Transverse colon (tissue), 4 donors: Measurements from ENCODE around the gene PDE8B. TPM values are rescaled to one million over a fixed set of nuclear protein-coding genes. Genes with fewer than 3 reads are reported as not detected.
A peak's percentile ranks its signal among the peaks of the same experiment; 100 is the strongest.

Source experiments
- DNase-seq: peaks from one replicate; pipeline ENCODE4 v3.0.0-alpha.2; 2019
- H3K27ac ChIP-seq, 4 donors: fragments of 200-600 bp; sonication (generic); 2 replicates each; pipeline ENCODE4 v1.5.1; 2016 to 2018; ENCODE audit warnings: inconsistent platforms in 4 of 4
- H3K27me3 ChIP-seq: fragments of 200-600 bp; sonication (generic); 2 replicates; pipeline ENCODE4 v1.5.1; 2017; ENCODE audit warnings: inconsistent platforms
- H3K36me3 ChIP-seq, 4 donors: fragments of 200-600 bp; sonication (generic); 2 replicates each; pipeline ENCODE4 v1.5.1; 2017 to 2019; ENCODE audit warnings: inconsistent platforms in 4 of 4
- H3K4me1 ChIP-seq, 4 donors: fragments of 200-600 bp; sonication (generic); 2 replicates each; pipeline ENCODE4 v1.5.1; 2017 to 2020; ENCODE audit warnings: inconsistent platforms in 4 of 4
- H3K4me3 ChIP-seq, 4 donors: fragments of 200-600 bp; sonication (generic); 1 replicate in 1 of 4; 2 replicates in 3 of 4; pipeline versions ENCODE4 v1.5.1 to v1.6.1; 2017 to 2019; ENCODE audit warnings: inconsistent platforms in 4 of 4
- H3K9me3 ChIP-seq, 2 donors: fragments of 200-600 bp; sonication (generic); 2 replicates each; pipeline ENCODE4 v1.5.1; 2017 to 2019; ENCODE audit warnings: inconsistent platforms in 2 of 2
- EP300 ChIP-seq: sonication (generic); formaldehyde crosslinking; IDR thresholded peaks from one replicate; pipeline ENCODE4 v1.6.1; 2017; ENCODE audit warnings: antibody characterized with exemption, low read depth
- POLR2A ChIP-seq: fragments of 450-650 bp; IDR thresholded peaks from one replicate; pipeline ENCODE4 v1.6.1; 2016; ENCODE audit warnings: antibody characterized with exemption, mild to moderate bottlenecking, moderate library complexity
- POLR2AphosphoS5 ChIP-seq, 3 donors: sonication (generic); formaldehyde crosslinking; IDR thresholded peaks; one replicate each; pipeline ENCODE4 v1.6.1; 2016; ENCODE audit warnings: antibody characterized with exemption in 3 of 3
- WGBS, 2 donors: methylation state at CpG; one replicate each; pipeline ENCODE4 v1.1.5; 2018; ENCODE audit warnings: low coverage in 1 of 2; 5-methylcytosine and 5-hydroxymethylcytosine counted together
- in situ Hi-C, 4 donors: fragments of 200-750 bp; cut with MboI; loops; one replicate each; pipeline versions ENCODE4 v1.15.0 to v1.15.1; 2017; ENCODE audit warnings: low sequenced_read_pairs in 3 of 4, low pct_ligation_motif_present in 1 of 4, low pct_unique_long_range_greater_than_20kb in 1 of 4
- intact Hi-C: fragments of 100-400 bp; cut with DNase I; formaldehyde crosslinking; loops from one replicate; pipeline ENCODE4 v1.15.1; 2023; ENCODE audit warnings: low total_unique reads
- total RNA-seq, 4 donors: library from RNA; depleted of rRNA; stranded (reverse); fragments of >200 nt; gene quantifications; one replicate each; pipeline ENCODE4 v1.1.0, GENCODE V29; 2016
- TF ChIP-seq, protein P1 (sequence below), 5 experiments: fragments of 200-600 bp in 3 of 5; fragments of 450-650 bp in 2 of 5; sonication (generic) in 3 of 5; IDR thresholded peaks; 1 replicate in 2 of 5; 2 replicates in 3 of 5; pipeline ENCODE4 v1.5.1; 2016 to 2017; ENCODE audit warnings: antibody characterized with exemption in 5 of 5, inconsistent platforms in 3 of 5, mild to moderate bottlenecking in 2 of 5, moderate library complexity in 1 of 5

PDE8B gene, protein sequence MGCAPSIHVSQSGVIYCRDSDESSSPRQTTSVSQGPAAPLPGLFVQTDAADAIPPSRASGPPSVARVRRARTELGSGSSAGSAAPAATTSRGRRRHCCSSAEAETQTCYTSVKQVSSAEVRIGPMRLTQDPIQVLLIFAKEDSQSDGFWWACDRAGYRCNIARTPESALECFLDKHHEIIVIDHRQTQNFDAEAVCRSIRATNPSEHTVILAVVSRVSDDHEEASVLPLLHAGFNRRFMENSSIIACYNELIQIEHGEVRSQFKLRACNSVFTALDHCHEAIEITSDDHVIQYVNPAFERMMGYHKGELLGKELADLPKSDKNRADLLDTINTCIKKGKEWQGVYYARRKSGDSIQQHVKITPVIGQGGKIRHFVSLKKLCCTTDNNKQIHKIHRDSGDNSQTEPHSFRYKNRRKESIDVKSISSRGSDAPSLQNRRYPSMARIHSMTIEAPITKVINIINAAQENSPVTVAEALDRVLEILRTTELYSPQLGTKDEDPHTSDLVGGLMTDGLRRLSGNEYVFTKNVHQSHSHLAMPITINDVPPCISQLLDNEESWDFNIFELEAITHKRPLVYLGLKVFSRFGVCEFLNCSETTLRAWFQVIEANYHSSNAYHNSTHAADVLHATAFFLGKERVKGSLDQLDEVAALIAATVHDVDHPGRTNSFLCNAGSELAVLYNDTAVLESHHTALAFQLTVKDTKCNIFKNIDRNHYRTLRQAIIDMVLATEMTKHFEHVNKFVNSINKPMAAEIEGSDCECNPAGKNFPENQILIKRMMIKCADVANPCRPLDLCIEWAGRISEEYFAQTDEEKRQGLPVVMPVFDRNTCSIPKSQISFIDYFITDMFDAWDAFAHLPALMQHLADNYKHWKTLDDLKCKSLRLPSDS
- 10 to 100 TPM in 1 of 4 donors, 1 to 10 TPM in 1, under 1 TPM in 2; 0.40 to 22.4 (median 1.2) TPM for total RNA-seq

GRCh38 chr5:77210091-77210963 lies at the start of gene PDE8B:
Gene PDE8B (plus strand): TSS chr5:77210680. CDS start chr5:77210926, 246 bp downstream.
- intact Hi-C loops, result no loop called here
- H3K4me1 ChIP-seq, result peaks cover 0 to 9% (median 0%) of the 10 kb centered on the region in 4 donors
- peak within 1 kb of the TSS in 1 of 4 donors; percentile 41 for H3K27ac ChIP-seq
- H3K4me3 ChIP-seq, result peak within 1 kb of the TSS; percentile 32 to 58 (median 50)
- WGBS, 2 donors, result 4% methylated on average over 51 of the region's 110 CpGs; no CpG with 5 or more reads in 1 of the 2 donors
- no peak for DNase-seq
- no peaks in the 10 kb centered on the region for H3K36me3 ChIP-seq
- TF ChIP-seq POLR2AphosphoS5 (IDR thresholded peaks at IDR 0.05) (no peak), EP300 (no peak), POLR2A (no peak)
- TF ChIP-seq, protein P1, sequence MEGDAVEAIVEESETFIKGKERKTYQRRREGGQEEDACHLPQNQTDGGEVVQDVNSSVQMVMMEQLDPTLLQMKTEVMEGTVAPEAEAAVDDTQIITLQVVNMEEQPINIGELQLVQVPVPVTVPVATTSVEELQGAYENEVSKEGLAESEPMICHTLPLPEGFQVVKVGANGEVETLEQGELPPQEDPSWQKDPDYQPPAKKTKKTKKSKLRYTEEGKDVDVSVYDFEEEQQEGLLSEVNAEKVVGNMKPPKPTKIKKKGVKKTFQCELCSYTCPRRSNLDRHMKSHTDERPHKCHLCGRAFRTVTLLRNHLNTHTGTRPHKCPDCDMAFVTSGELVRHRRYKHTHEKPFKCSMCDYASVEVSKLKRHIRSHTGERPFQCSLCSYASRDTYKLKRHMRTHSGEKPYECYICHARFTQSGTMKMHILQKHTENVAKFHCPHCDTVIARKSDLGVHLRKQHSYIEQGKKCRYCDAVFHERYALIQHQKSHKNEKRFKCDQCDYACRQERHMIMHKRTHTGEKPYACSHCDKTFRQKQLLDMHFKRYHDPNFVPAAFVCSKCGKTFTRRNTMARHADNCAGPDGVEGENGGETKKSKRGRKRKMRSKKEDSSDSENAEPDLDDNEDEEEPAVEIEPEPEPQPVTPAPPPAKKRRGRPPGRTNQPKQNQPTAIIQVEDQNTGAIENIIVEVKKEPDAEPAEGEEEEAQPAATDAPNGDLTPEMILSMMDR (IDR thresholded peaks at IDR 0.05), result no peak
- H3K9me3 ChIP-seq, result no peaks in the 10 kb centered on the region
- in situ Hi-C loops, result no loop called here
- H3K27me3 ChIP-seq, result peaks cover 66% of the 10 kb centered on the region

DNA sequence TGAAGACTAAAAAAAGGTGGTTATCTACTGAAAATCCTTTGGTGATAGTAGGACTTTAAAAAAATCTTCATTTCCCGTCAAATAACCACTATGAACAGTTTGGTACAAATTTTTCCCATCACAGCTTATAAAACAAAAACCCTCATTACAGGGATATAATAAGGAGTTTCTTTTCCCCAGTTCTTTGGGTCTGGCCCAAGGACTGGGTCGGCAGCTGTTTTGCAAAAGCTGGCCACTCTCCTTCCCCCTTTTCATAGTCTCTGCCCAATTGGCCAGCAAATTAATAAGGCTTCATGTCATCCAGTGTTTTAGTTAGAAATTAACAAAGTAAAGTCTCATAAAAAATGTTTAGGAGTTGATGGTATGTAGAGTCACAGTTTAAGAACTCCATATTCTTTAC lies 47.0 kb upstream of the PDE8B start:
- Histone ChIP-seq H3K27ac (no peak overlapping the region), H3K9me3 (no peaks in the 10 kb centered on the region), H3K27me3 (no peaks in the 10 kb centered on the region), H3K36me3 (no peaks in the 10 kb centered on the region), H3K4me3 (no peak overlapping the region), H3K4me1 (peaks cover 0 to 4% (median 3%) of the 10 kb centered on the region in 4 donors)
- no peak for DNase-seq
- intact Hi-C loops (no loop called here), in situ Hi-C loops (no loop called here)
- 87% methylated on average over 2 of the region's 2 CpGs for WGBS, 2 donors
- TF ChIP-seq POLR2AphosphoS5 (IDR thresholded peaks at IDR 0.05) (no peak), POLR2A (no peak)
- TF ChIP-seq, protein P1 (IDR thresholded peaks at IDR 0.05), result no peak

DNA sequence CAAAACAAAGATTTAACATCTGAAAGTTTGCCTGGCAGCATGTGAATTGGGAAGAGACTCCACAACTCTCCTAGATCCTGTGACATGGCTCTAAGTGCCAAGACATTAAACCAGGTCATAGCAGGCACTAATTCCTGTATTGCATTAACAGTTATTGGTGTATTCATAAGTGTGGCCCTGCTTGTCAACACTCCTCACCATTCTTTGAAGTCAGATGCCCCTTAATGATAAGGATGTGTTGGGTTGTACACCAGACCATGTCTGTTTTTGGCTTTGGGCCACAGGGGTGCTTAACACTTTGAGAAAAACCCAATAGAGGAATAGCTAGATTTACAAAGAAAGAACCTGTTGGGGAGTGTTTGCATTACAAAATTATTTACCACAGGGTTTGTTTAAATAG lies 43.4 kb upstream of the PDE8B start:
- in situ Hi-C loops (no loop called here), intact Hi-C loops (no loop called here)
- DNase-seq, result no peak
- Histone ChIP-seq H3K27me3 (no peaks in the 10 kb centered on the region), H3K36me3 (no peaks in the 10 kb centered on the region), H3K27ac (peak overlapping the region in 3 of 4 donors; percentile 11 to 60 (median 35)), H3K4me1 (peaks cover 0 to 9% (median 6%) of the 10 kb centered on the region in 4 donors), H3K4me3 (no peak overlapping the region), H3K9me3 (no peaks in the 10 kb centered on the region)
- TF ChIP-seq EP300 (no peak), POLR2A (no peak), POLR2AphosphoS5 (IDR thresholded peaks at IDR 0.05) (no peak)
- TF ChIP-seq, protein P1 (IDR thresholded peaks at IDR 0.05), result no peak
